Gastroesophageal sphincter (tissue), 3 donors: ENCODE results near the gene FHIT.

ENCODE experiments used
- CTCF ChIP-seq, 4 experiments: fragments of 200-600 bp in 2 of 4; fragments of 450-650 bp in 2 of 4; sonication (generic) in 1 of 4; IDR thresholded peaks; one replicate each; pipeline ENCODE4 v1.5.1; 2017 to 2019; ENCODE audit warnings: antibody characterized with exemption in 4 of 4, mild to moderate bottlenecking in 2 of 4, moderate library complexity in 2 of 4
- POLR2A ChIP-seq, 2 donors: fragments of 450-650 bp; IDR thresholded peaks; one replicate each; pipeline ENCODE4 v1.6.1; 2017; ENCODE audit warnings: antibody characterized with exemption in 2 of 2, mild to moderate bottlenecking in 2 of 2, moderate library complexity in 1 of 2
- POLR2AphosphoS5 ChIP-seq: sonication (generic); formaldehyde crosslinking; IDR thresholded peaks from one replicate; pipeline ENCODE4 v1.6.1; 2017; ENCODE audit warnings: antibody characterized with exemption

- TF ChIP-seq CTCF (IDR thresholded peaks at IDR 0.05) (no peak), POLR2AphosphoS5 (no peak), POLR2A (IDR thresholded peaks at IDR 0.05) (no peak)
These were observed 1240.5 kb downstream of the FHIT start for GRCh38 chr3:60010781-60011180.
